ENCODE measurements around the gene HDAC4. TPM values are rescaled to one million over a fixed set of nuclear protein-coding genes. Genes with fewer than 3 reads are reported as not detected.

Gene HDAC4
- total RNA-seq, 2 donors from 2014 or later: 8.1 to 20.1 TPM

GRCh38 chr2:239229545-239230279 is 171.1 kb downstream of the HDAC4 start:
- Histone ChIP-seq H3K27me3 (no peaks in the 10 kb centered on the region), H3K4me3 (no peak overlapping the region), H3K36me3 (no peaks in the 10 kb centered on the region), H3K9me3 (no peaks in the 10 kb centered on the region), H3K4me1 (peaks cover 0 to 43% of the 10 kb centered on the region in 2 donors), H3K27ac (peak overlapping the region; percentile 8 to 27)
- TF ChIP-seq CTCF (IDR thresholded peaks at IDR 0.05): no peak
- DNase-seq (ENCODE audit: low spot score): no peak

DNA sequence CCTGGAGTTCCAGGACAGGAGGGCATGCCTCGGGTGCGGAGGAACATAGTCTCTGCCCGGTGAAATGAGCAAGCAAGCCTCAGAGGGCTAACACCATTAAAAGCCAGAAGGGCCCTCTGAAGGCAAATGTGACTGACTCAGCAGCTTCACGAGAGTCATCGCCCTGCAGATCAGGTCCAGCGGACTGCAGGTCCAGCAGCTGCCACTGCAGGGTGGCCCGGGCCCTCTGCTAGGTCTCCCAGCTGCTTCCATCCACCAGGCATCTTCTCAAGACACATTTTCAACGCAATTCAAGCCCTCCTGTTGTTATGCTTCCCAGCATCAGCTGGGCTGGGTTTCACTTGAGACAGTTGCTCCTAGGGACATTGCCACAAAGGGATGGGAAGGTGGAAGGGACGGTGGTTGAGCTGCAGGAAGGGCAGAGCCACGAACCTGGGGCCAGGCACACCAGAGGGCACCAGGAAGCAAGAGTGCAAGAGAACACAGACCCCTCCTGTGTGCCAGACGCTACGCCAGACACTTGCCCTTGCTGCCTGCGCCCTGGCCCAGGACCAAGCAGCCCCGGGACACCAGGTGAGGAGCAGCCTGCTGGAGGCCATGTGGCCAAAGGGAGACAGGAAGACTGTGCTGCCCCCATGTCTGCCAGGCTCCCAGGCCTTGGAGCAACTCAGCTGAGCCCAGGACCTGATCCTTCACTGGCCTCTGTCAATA is 173.0 kb downstream of the HDAC4 start:
- H3K27me3 ChIP-seq: no peaks in the 10 kb centered on the region
- H3K36me3 ChIP-seq: no peaks in the 10 kb centered on the region
- H3K9me3 ChIP-seq: no peaks in the 10 kb centered on the region
- TF ChIP-seq CTCF (IDR thresholded peaks at IDR 0.05): no peak
- peaks cover 0 to 62% of the 10 kb centered on the region in 2 donors for H3K4me1 ChIP-seq
- DNase-seq (ENCODE audit: low spot score): no peak
- H3K27ac ChIP-seq: peak overlapping the region; percentile 70 to 79
- no peak overlapping the region for H3K4me3 ChIP-seq

DNA sequence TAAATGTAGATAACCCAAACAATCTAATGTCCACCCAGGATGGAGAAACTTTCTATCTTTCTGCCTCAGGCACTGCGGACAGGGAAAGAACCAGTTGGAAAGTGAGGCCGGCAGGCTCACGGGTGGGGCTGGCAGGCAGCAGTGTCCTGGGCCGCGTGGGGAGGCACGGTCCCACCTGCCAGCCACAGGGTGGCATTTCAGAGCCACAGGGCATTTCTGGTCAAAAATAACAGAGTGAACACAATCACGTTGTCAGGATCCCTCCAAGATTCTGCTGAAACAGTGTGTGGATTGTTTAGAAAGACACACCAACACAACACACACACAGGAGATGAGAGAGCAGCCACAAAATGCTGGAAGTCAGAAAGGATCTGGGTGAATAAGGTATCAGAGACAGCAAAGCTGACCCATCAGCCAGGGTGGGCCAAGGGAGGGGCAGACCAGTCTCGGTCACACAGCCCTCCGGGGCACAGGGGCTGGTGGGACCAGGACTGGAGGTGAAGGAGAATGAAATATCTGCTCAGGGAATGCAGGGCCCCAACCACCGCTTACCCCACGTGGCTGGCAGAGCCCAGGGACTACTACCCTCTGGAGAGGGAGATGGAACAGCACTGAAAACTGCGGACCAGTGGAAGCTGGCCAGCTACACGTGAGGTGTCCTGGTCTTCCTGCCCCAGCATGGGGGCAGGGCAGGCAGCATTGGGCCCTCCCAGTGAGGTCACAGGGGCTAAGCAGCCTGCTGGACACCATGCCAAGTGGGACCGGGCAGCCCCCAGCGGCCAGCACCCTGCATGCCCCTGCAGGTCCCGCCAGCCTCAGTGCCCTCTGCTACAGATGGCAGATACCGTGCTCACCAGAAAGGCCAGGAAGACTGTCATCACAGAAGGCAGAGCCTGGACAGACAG is 173.9 kb downstream of the HDAC4 start:
- no peak overlapping the region for H3K4me3 ChIP-seq
- peak overlapping the region; percentile 70 to 79 for H3K27ac ChIP-seq
- H3K9me3 ChIP-seq: no peaks in the 10 kb centered on the region
- H3K4me1 ChIP-seq: peaks cover 0 to 71% of the 10 kb centered on the region in 2 donors
- H3K27me3 ChIP-seq: no peaks in the 10 kb centered on the region
- TF ChIP-seq CTCF (IDR thresholded peaks at IDR 0.05): no peak
- no peaks in the 10 kb centered on the region for H3K36me3 ChIP-seq
- DNase-seq (ENCODE audit: low spot score): no peak

- H3K27me3 ChIP-seq: no peaks in the 10 kb centered on the region
- H3K9me3 ChIP-seq: no peaks in the 10 kb centered on the region
- TF ChIP-seq CTCF (IDR thresholded peaks at IDR 0.05): no peak
- no peaks in the 10 kb centered on the region for H3K36me3 ChIP-seq
- DNase-seq (ENCODE audit: low spot score): no peak
- H3K4me3 ChIP-seq: no peak overlapping the region
- H3K27ac ChIP-seq: peak overlapping the region; percentile 70 to 79
- peaks cover 0 to 80% of the 10 kb centered on the region in 2 donors for H3K4me1 ChIP-seq
Observed at GRCh38 chr2:239225871-239226561, 174.8 kb downstream of the HDAC4 start.

GRCh38 chr2:239225371-239225851 is 175.4 kb downstream of the HDAC4 start:
- peak overlapping the region; percentile 70 to 79 for H3K27ac ChIP-seq
- H3K4me1 ChIP-seq: peaks cover 0 to 84% of the 10 kb centered on the region in 2 donors
- no peaks in the 10 kb centered on the region for H3K36me3 ChIP-seq
- DNase-seq (ENCODE audit: low spot score): no peak
- H3K9me3 ChIP-seq: no peaks in the 10 kb centered on the region
- H3K4me3 ChIP-seq: no peak overlapping the region
- H3K27me3 ChIP-seq: no peaks in the 10 kb centered on the region
- TF ChIP-seq CTCF (IDR thresholded peaks at IDR 0.05): no peak

Data from right atrium auricular region (tissue), 2 donors.